H9 (cell line): ENCODE measurements around the gene RAPGEF3. TPM values are rescaled to one million over a fixed set of nuclear protein-coding genes. Genes with fewer than 3 reads are reported as not detected.

Source experiments
- DNase-seq: peaks from one replicate; pipeline ENCODE4 v3.0.0-alpha.2; 2017
- H2AFZ ChIP-seq: one replicate; pipeline ENCODE4 v1.6.1; 2013; ENCODE audit warnings: mild to moderate bottlenecking, low read length, control low read depth, moderate library complexity
- H2AK5ac ChIP-seq: 2 replicates; pipeline ENCODE4 v1.6.1; 2013; ENCODE audit warnings: low read length, control low read depth, mixed read lengths; ENCODE audit not compliant: insufficient read length
- H2BK120ac ChIP-seq: one replicate; pipeline ENCODE4 v1.6.1; 2013; ENCODE audit warnings: low read depth, mild to moderate bottlenecking, low read length, control low read depth, inconsistent platforms; ENCODE audit not compliant: poor library complexity, severe bottlenecking
- H2BK12ac ChIP-seq: 2 replicates; pipeline ENCODE4 v1.6.1; 2013; ENCODE audit warnings: low read length, control low read depth, mixed read lengths, low read depth; ENCODE audit not compliant: insufficient read length
- H2BK15ac ChIP-seq: 2 replicates; pipeline ENCODE4 v1.6.1; 2013; ENCODE audit warnings: low read depth, low read length, control low read depth
- H2BK20ac ChIP-seq: one replicate; pipeline ENCODE4 v1.6.1; 2013; ENCODE audit warnings: low read depth, mild to moderate bottlenecking, low read length, control low read depth, inconsistent platforms; ENCODE audit not compliant: poor library complexity, severe bottlenecking
- H2BK5ac ChIP-seq: 2 replicates; pipeline ENCODE4 v1.6.1; 2013; ENCODE audit warnings: low read length, control low read depth, mixed read lengths; ENCODE audit not compliant: insufficient read length
- H3K14ac ChIP-seq: 2 replicates; pipeline ENCODE4 v1.6.1; 2013; ENCODE audit warnings: low read length, control low read depth; ENCODE audit not compliant: insufficient read depth
- H3K18ac ChIP-seq: 2 replicates; pipeline ENCODE4 v1.6.1; 2013; ENCODE audit warnings: low read depth, mild to moderate bottlenecking, mixed read lengths, low read length, control low read depth; ENCODE audit not compliant: insufficient read length
- H3K23ac ChIP-seq: 2 replicates; pipeline ENCODE4 v1.6.1; 2013; ENCODE audit warnings: low read length, control low read depth, mixed read lengths, low read depth; ENCODE audit not compliant: insufficient read length
- H3K23me2 ChIP-seq: 2 replicates; pipeline ENCODE4 v1.6.1; 2013; ENCODE audit warnings: low read depth, mild to moderate bottlenecking, mixed read lengths, low read length, control low read depth; ENCODE audit not compliant: insufficient read length, poor library complexity, severe bottlenecking
- H3K27ac ChIP-seq: 2 replicates; pipeline ENCODE4 v1.5.1; 2013; ENCODE audit warnings: low read length, control low read depth, mixed read lengths, low read depth; ENCODE audit not compliant: insufficient read length
- H3K27me3 ChIP-seq: 2 replicates; pipeline ENCODE4 v1.6.1; 2013; ENCODE audit warnings: low read length, control low read depth, inconsistent platforms; ENCODE audit not compliant: insufficient read depth
- H3K4ac ChIP-seq: 2 replicates; pipeline ENCODE4 v1.6.1; 2013; ENCODE audit warnings: low read depth, mild to moderate bottlenecking, control low read depth, inconsistent platforms, low read length, moderate library complexity
- H3K4me1 ChIP-seq: 2 replicates; pipeline ENCODE4 v1.6.1; 2013; ENCODE audit warnings: low read length, control low read depth, inconsistent platforms; ENCODE audit not compliant: insufficient read depth
- H3K4me2 ChIP-seq: 2 replicates; pipeline ENCODE4 v1.6.1; 2013; ENCODE audit warnings: low read length, control low read depth, mixed read lengths; ENCODE audit not compliant: insufficient read length, insufficient read depth
- H3K56ac ChIP-seq: 2 replicates; pipeline ENCODE4 v1.6.1; 2013; ENCODE audit warnings: low read depth, mild to moderate bottlenecking, mixed read lengths, low read length, control low read depth; ENCODE audit not compliant: insufficient read length
- H3K79me1 ChIP-seq: 2 replicates; pipeline ENCODE4 v1.6.1; 2013; ENCODE audit warnings: low read depth, mild to moderate bottlenecking, moderate library complexity, low read length, control low read depth, inconsistent platforms; ENCODE audit not compliant: insufficient read depth, poor library complexity, severe bottlenecking
- H3K79me2 ChIP-seq: 2 replicates; pipeline ENCODE4 v1.6.1; 2013; ENCODE audit warnings: low read length, control low read depth, inconsistent platforms; ENCODE audit not compliant: insufficient read depth
- H3K9ac ChIP-seq: 2 replicates; pipeline ENCODE4 v1.6.1; 2013; ENCODE audit warnings: low read length, control low read depth, mixed read lengths; ENCODE audit not compliant: insufficient read length; ENCODE audit errors: extremely low read depth
- H3K9me3 ChIP-seq: one replicate; pipeline ENCODE4 v1.6.1; 2013; ENCODE audit warnings: low read depth, low read length, inconsistent platforms; ENCODE audit not compliant: control insufficient read depth
- H3T11ph ChIP-seq: one replicate; pipeline ENCODE4 v1.6.1; 2013; ENCODE audit warnings: mild to moderate bottlenecking, low read length, control low read depth, inconsistent platforms
- H4K20me1 ChIP-seq: one replicate; pipeline ENCODE4 v1.6.1; 2013; ENCODE audit not compliant: control insufficient read depth, insufficient read length, insufficient read depth
- H4K5ac ChIP-seq: 2 replicates; pipeline ENCODE4 v1.6.1; 2013; ENCODE audit warnings: low read depth, mild to moderate bottlenecking, mixed read lengths, low read length, control low read depth; ENCODE audit not compliant: insufficient read length
- H4K8ac ChIP-seq: replicated peaks from 2 replicates; pipeline ENCODE4 v1.6.1; 2013; ENCODE audit warnings: low read length, control low read depth, mixed read lengths, low read depth; ENCODE audit not compliant: insufficient read length
- H4K91ac ChIP-seq: 2 replicates; pipeline ENCODE4 v1.6.1; 2013; ENCODE audit warnings: low read depth, mild to moderate bottlenecking, moderate library complexity, mixed read lengths, low read length, control low read depth; ENCODE audit not compliant: insufficient read length
- H3K27ac Mint-ChIP-seq, 3 experiments: 2 replicates in 2 of 3; 3 replicates in 1 of 3; pipeline ENCODE4 v1.8.0; 2020 to 2021; ENCODE audit warnings: mixed read lengths in 3 of 3, mild to moderate bottlenecking in 1 of 3, moderate library complexity in 1 of 3
- H3K27me3 Mint-ChIP-seq: 2 replicates; pipeline ENCODE4 v1.8.0; 2021; ENCODE audit warnings: low read depth, mild to moderate bottlenecking, moderate library complexity, mixed read lengths
- H3K36me3 Mint-ChIP-seq, 3 experiments: 2 replicates in 2 of 3; 3 replicates in 1 of 3; pipeline ENCODE4 v1.8.0; 2020 to 2021; ENCODE audit warnings: low read depth in 3 of 3, mixed read lengths in 3 of 3; ENCODE audit not compliant: insufficient read depth in 1 of 3
- H3K4me1 Mint-ChIP-seq, 2 experiments: 2 replicates each; pipeline ENCODE4 v1.8.0; 2020; ENCODE audit warnings: mixed read lengths in 2 of 2
- H3K4me3 Mint-ChIP-seq, 2 experiments: 2 replicates in 1 of 2; 3 replicates in 1 of 2; pipeline ENCODE4 v1.8.0; 2020 to 2021; ENCODE audit warnings: mild to moderate bottlenecking in 2 of 2, mixed read lengths in 2 of 2, moderate library complexity in 1 of 2
- H3K9me3 Mint-ChIP-seq, 2 experiments: 2 replicates in 1 of 2; 3 replicates in 1 of 2; pipeline ENCODE4 v1.8.0; 2020; ENCODE audit warnings: mild to moderate bottlenecking in 2 of 2, mixed read lengths in 2 of 2, moderate library complexity in 1 of 2
- CTCF ChIP-seq: fragments of 200-600 bp; sonication (generic); conservative IDR thresholded peaks from 3 replicates; pipeline ENCODE4 v1.8.0; 2021; ENCODE audit warnings: antibody characterized with exemption, mild to moderate bottlenecking
- WGBS: extraction: QIAGEN DNeasy Blood & Tissue Kit; methylation state at CpG from one replicate; pipeline ENCODE4 v1.1.7; 2013; ENCODE audit warnings: missing lambda C conversion rate, low lambda C conversion rate, mixed read lengths; ENCODE audit not compliant: insufficient read length; ENCODE audit errors: extremely low coverage; 5-methylcytosine and 5-hydroxymethylcytosine counted together
- total RNA-seq: library from RNA; stranded (reverse); gene quantifications from 2 replicates; pipeline ENCODE4 v1.2.1, GENCODE V29; 2021

RAPGEF3 gene
- total RNA-seq, 1 experiment from 2014 or later: 7.4 TPM

GRCh38 chr12:47689215-47689614, 69.5 kb downstream of the RAPGEF3 start:
- no peak overlapping the region for H3K56ac ChIP-seq
- peak overlapping the region in 1 of 3 experiments; percentile 79; a peak in 2 of 7 replicates for H3K27ac Mint-ChIP-seq
- no peak overlapping the region for H3K23ac ChIP-seq
- H3K4me1 Mint-ChIP-seq: no peaks in the 10 kb centered on the region
- H3K36me3 Mint-ChIP-seq: peaks cover 20 to 46% (median 32%) of the 10 kb centered on the region in 3 experiments
- H2BK120ac ChIP-seq: no peak overlapping the region
- TF ChIP-seq CTCF: no peak
- no peaks in the 10 kb centered on the region for H4K20me1 ChIP-seq
- no peak overlapping the region for H3K9ac ChIP-seq
- no peak overlapping the region for H4K91ac ChIP-seq
- H3K23me2 ChIP-seq: no peaks in the 10 kb centered on the region
- H3K9me3 ChIP-seq: no peaks in the 10 kb centered on the region
- H3K4me3 Mint-ChIP-seq: no peak overlapping the region
- no peak overlapping the region for H3T11ph ChIP-seq
- H2BK15ac ChIP-seq: no peak overlapping the region
- H2BK12ac ChIP-seq: no peak overlapping the region
- H2AFZ ChIP-seq: no peak overlapping the region
- H3K27me3 ChIP-seq: no peaks in the 10 kb centered on the region
- H3K4me1 ChIP-seq: no peaks in the 10 kb centered on the region
- no peak overlapping the region for H2BK20ac ChIP-seq
- H3K18ac ChIP-seq: no peak overlapping the region
- WGBS: no CpG with 5 or more reads among the region's 2 CpGs
- no peaks in the 10 kb centered on the region for H3K79me2 ChIP-seq
- H3K14ac ChIP-seq: no peak overlapping the region
- no peaks in the 10 kb centered on the region for H3K79me1 ChIP-seq
- no peak overlapping the region for H2AK5ac ChIP-seq
- H3K4me2 ChIP-seq: no peak overlapping the region
- no peak overlapping the region for H2BK5ac ChIP-seq
- H3K4ac ChIP-seq: no peak overlapping the region
- no peak overlapping the region for H3K27ac ChIP-seq
- H3K9me3 Mint-ChIP-seq: no peaks in the 10 kb centered on the region
- no peak for DNase-seq
- no peaks in the 10 kb centered on the region for H3K27me3 Mint-ChIP-seq
- H4K5ac ChIP-seq: no peak overlapping the region
- no peak overlapping the region for H4K8ac ChIP-seq
